Upper lobe of left lung (tissue), 4 donors: ENCODE measurements around the gene RSPH10B2.
"Not testable (repeated sequence)": the region's sequence is repeated elsewhere in the genome, so short reads cannot be mapped to it uniquely, and the experiment has no call there.

Experiments
- CTCF ChIP-seq, 6 experiments: fragments of 450-650 bp in 4 of 6; fragments of 200-600 bp in 2 of 6; sonication (generic) in 2 of 6; IDR thresholded peaks; one replicate each; pipeline ENCODE4 v1.5.1; 2016 to 2019; ENCODE audit warnings: antibody characterized with exemption in 6 of 6
- POLR2A ChIP-seq, 4 donors: fragments of 450-650 bp; IDR thresholded peaks; one replicate each; pipeline ENCODE4 v1.5.1; 2016 to 2017; ENCODE audit warnings: antibody characterized with exemption in 4 of 4, mild to moderate bottlenecking in 2 of 4

- not testable (repeated sequence) for TF ChIP-seq CTCF, POLR2A (IDR thresholded peaks at IDR 0.05)
Measured at GRCh38 chr7:6843654-6844053, 89.8 kb downstream of the RSPH10B2 start.
